ENCODE results near the gene GPATCH8.
"Not testable (repeated sequence)": the region's sequence is repeated elsewhere in the genome, so short reads cannot be mapped to it uniquely, and the experiment has no call there.

Gene GPATCH8

DNA sequence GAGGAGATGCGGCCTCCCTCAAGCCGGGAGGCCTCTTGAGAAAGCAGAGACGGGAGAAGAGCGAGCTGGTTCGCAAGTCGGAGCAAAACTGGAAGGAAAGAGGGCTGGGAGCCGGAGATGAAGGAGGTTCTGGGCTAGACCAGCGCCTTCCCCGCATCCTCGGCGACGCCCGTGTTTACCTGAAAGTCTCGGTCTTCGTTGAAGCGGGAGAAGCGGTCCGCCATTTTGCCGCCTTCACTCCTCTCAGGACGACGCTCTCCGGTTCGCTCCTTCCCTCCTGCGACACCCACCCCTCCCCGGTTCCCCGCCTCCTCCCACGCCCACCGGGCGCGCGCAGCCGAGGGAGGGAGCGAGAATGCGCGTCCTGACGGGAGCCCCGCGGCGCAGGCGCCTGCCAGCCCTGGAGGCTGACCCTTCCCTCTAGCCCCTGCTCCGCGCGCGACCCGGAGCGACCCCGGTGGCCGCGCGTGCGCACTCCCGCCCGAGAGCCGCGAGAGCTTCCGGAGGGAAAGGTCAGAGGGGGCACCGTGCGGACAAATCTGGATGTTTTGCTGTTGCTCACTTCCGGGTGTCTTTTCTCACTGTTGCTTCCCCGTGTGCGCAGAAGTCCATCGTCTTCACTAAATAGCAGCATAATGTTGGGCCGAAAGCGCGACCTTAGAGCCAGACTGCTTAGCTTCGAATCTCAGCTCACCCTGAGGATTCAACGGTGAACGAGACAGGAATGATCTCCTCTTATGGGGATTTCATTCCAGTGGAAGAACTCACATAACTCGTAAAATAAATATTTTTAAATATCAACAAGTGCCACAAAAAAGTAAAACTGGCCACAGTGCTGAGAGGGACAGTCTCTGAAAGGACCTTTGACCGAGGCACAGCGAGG is at the start of gene GPATCH8:
Gene GPATCH8 (minus strand): TSS at position 260 of the 883 bp plus-strand sequence. CDS start 36 bp downstream, at position 224.
- peak; percentile 96 for DNase-seq

DNA sequence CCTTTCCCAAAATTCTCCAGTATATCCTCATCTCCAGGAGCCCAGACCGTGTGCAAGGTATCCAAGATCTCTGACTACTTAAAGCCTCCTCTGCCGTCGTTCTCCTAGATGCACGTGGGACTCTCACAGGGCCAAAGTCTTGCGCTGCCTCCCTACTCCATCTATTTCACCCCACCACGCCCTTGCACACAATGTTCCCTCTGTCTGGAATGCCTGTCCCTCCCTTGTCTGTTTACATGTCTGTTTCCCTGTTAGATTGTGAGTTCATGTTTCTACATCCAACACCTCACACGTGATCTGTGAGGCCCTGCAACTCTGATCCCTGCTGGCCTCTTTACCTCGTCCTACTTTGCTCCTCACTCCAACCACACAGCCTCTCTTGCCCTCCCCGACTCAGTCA is 49.2 kb upstream of the GPATCH8 start:
- DNase-seq: no peak

DNA sequence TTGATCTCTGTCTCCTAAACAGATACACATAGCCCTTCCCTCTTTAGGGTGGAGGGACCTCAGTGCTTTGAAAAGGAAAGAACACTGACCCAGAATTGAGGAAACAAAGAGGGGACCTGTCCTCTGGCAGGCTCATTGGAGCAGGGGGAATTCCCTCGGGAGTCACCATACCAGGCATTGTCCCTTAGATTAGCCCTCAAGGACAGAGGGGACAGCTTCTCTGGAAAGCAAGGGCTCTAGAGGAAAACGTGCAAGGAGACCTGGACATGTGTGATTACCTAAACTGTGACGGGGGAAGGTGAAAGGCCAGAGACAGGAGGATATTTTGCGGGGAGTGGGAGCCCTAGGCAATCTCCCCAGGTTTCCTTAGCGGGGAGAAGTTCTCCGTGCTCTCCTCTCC is 46.5 kb upstream of the GPATCH8 start:
- DNase-seq: peak; percentile 70

DNA sequence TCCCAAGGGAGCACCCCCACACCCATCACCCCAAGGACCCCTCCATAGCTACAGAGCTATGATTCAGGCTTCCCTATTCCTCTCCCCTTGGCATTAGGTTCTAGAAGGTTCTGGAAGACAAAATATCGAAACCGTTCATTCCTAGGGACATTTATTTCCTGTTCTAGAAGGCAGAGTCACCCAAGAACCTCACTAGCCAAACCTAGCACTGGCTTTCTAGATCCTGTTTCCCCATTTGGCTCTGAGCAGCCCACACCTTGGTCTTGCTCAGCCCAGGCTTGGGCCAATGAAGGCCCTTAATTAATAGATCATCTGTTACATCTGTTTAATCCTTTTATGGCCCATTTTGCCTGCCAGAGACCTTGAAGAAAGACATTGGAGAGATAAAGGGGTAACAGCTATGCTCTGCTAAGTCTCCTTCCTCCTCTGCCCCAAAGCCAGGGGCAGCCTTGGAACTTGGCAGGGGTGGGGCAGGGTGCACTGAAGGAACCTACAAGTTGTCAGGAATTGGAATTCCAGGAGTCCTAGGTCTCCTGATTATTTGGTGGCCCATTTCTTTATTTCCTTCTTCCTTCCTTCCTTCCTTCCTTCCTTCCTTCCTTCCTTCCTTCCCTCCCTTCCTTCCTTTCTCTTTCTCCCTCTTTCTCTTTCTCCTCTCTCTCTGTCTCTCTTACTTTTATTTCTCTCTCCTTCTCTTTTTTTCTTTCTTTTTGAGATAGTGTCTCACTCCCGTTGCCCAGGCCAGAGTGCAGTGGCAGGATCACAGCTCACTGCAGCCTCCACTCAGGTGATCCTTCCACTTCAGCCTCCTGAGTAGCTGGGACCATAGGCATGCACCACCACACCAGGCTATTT is 45.4 kb upstream of the GPATCH8 start:
- no peak for DNase-seq

DNA sequence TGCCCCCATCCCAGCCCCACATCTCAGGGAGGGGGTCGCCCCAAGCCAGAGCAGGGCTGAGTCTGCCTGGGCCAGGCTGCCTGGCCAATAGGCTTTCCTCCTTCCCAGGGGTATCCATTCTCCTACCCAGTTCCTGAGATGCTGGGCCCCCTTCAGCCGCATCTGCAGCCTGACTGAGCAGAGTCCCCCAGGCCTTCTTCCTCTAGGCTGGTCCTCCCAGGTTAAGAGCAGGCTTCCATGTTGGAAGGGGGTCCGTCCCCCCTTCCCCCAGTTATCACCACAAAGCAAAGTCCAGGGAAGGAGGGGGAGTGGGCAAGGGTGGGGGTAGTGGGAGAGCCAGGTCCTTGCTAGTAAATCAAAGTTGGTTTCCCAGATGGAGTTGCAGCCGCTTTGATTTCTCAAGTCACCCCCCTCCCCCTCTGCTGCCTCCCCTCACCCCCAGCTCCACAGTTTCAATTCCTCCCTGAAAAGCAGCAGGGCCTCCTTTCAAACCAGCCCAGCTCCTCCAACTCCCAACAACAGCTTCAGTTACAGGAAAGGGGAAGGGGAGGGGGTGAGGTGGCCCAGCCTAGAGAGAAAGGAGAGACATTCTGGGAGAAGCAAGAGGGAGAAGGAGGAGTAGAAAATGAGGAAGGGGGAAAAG is 44.5 kb upstream of the GPATCH8 start:
- DNase-seq: peak; percentile 40

DNA sequence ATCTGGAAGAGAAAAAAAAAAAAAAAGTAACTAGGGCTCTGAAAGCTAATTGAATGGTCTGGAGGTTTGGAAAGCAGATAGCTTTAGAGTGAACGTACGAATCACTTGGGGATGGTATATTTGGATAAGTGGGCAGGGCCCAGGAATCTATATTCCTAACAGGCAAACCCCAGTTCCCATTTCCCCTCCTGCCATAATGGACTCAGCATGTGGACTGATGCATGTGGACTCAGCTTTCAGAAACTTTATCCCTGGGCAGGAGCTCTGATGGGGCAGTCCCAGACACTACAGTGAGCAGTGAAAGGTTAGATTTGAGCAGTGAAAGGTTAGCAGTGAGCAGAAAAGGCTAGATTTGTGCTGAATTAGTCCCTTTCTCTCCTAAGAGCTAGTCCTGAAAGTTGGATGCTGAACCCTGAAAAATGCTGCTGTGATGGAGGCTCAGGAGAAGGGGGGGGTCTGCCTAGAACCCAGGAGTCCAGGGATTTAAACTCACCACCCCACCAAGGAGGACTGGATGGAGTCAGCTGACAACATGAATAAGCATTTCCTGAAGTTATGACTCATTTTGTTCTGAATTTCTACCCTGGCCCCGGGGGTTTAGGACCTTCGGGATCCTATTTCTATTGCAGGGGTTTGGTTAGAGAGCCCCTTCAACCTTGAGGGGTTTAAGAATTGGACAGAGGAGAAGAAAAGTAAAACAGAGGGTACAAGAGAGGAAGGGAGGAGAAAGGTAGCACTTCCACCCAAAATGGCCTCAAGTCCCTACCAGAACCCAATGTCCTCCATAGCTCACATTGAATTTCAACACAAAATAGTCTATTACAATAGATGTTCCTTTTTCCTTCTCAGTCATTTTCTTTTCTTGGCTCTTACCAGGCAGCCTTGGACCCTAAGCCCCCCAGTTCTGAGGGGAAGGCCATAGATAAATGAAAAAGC is 43.7 kb upstream of the GPATCH8 start:
- no peak for DNase-seq

DNA sequence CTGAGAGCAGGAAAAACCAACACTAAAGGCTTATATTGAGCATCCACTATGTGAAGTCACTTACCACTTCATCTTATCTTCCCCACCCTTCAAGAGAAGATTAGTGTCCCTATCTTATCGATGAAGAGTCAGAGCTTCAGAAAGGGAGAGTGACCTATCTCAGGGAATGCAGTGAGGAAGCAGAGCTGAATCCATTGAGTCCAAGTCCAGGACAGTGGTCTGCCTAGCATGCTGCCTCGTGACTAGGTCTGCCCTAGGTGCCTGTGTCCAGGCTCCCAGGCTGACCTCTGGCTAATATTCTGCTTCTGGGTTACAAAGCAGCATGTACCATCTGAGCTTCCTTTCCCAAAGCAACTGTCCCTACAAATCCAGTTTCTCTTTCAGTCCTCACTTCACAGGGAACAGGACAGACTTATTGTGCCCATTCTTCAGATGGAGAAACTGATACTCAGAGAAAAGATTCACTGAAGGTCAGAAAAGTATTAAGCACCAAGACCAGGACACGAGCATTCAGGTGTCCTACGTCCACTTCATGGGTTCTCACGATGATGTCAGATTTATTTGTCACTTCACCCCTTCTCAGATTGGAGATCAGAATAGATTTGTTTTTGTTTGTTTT is 40.8 kb upstream of the GPATCH8 start:
- DNase-seq: no peak

DNA sequence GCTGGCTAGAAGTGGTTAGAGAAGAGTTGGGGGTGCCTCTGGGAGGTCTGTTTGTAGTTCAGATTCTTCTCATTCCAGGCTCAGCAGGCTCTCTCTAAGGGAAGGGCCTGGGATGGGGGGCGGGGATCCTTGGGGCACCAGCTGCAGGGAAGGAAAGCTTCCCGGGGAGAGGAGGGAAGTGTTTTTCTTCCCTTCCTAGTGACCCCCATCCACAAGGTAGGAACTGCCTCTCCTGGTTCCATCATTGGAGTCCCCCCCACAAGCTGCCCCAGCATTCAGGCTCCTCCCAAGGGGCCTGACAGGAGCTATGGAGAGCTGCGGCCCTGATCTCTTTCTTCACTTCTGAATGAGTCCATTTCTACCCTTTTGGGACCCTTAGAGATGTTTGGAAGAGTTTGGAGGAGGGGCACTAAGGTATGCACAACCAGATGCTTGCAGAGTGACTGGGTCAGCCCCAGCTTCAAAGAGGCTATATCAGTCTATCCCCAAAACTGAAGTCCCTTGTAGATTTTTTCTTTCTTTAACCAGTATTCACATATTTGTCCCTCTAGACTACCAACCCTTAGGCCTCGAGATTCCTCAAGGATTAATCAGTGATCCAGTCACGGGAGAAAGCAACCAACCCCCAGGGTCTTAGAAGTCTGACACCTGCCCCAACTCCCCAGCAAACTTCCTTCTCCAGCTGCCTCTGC is 40.2 kb upstream of the GPATCH8 start:
- peak; percentile 74 for DNase-seq

DNA sequence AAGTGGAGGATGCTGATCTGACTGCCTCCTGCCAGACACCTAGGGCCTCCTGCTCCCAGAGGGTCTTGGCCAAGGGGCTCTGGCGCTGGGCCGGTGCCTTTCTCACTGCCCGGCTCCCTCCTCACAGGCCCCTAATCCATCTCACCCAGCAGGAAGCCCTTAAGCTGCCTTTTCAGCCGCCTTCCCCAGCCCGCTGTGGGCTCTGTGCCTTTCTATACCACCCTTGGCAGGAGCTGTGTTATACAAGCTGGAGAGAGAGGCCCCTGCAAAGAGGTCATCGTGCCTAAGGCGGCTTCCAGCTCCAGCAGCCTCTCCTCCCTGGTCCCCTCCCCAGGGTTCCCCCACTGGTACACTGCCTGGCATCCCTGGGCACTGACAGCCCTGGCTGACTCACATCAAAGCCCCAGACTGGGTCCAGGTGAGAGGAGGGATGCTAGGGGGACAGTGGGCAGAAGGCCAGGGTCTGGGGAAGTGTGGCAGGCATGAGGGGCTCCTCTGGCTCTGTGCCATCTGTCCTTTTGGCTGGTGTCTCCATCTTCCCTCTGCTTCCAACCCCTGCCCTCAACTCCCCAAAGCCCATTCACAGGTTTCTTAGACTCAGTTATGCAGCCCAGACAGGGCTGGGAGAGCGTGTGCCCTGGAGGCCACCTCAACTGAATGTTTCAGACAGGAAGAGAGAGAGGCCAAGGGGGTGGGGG is 38.8 kb upstream of the GPATCH8 start:
- DNase-seq: peak; percentile 78

DNA sequence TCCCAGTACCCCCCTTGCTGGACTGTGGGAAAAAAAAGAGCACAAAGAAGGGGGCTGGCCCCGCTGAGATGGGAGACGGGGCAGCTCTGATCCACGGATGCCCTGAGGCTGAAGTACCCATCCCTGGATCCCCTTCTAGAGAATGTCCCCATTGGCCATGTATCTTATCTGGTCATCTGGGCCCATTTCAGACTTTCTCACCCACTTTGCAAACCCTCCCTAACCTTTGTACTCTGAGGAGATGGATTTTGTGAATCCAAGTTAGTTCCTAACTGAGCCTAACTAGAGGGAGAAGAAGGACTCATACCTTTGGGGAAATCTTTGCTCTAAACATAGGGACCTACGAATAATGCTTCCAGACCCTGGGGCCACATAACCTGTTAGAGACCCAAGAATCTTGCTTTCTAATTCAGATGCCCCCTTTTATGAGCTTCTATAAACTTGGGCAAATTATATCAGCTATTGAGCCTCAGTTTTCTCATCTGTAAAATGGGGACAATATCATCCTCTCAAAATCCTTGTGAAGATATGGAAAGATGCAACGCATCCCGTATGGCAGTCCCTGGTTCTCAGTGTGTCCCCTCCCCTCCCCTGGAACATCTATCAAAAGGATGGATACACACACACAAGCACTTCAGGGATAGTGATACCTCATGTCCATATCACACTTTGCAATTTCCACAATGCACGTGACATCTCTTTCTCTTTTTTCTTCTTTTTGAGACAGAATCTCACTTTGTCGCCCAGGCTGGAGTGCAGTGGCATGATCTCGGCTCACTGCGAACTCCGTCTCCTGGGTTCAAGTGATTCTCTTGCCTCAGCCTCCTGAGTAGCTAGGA is 37.3 kb upstream of the GPATCH8 start:
- DNase-seq: no peak

DNA sequence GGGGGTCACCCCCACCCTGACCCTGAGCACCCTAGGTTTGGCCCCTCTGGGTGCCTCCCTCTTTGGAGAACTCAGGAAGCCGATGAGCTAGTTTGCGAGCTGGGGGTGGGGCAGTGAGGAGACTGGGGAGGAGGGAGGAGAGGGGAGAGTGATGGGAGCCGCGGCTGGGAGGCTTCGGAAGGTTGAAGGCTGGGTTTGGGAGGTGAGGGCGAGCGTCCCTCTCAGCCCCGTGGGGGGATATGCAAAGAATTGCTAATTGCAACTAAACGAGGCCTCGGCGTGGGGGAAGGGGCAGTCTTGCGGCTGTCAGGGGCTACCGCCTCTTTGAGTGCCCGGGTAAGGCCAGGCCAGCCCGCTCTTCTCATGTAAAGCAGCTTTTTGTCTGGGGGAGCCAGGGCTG is 36.5 kb upstream of the GPATCH8 start:
- peak; percentile 71 for DNase-seq

DNA sequence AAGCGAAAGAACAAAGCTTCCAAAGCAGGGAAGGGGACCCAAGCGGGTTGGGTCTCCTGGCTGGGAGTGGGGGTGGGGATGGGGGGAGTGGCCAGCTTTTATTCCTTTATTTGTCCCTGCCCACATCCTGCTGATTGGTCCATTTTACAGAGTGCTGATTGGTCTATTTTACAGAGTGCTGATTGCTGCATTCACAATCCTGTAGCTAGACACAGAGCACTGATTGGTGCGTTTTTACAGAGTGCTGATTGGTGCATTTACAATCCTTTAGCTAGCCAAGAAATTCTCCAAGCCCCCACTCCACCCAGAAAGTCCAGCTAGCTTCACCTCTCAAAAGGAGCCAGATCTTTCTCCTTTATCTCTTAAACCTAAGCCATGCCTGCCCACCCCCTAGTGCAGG is 34.7 kb upstream of the GPATCH8 start:
- DNase-seq: not testable (repeated sequence)

DNA sequence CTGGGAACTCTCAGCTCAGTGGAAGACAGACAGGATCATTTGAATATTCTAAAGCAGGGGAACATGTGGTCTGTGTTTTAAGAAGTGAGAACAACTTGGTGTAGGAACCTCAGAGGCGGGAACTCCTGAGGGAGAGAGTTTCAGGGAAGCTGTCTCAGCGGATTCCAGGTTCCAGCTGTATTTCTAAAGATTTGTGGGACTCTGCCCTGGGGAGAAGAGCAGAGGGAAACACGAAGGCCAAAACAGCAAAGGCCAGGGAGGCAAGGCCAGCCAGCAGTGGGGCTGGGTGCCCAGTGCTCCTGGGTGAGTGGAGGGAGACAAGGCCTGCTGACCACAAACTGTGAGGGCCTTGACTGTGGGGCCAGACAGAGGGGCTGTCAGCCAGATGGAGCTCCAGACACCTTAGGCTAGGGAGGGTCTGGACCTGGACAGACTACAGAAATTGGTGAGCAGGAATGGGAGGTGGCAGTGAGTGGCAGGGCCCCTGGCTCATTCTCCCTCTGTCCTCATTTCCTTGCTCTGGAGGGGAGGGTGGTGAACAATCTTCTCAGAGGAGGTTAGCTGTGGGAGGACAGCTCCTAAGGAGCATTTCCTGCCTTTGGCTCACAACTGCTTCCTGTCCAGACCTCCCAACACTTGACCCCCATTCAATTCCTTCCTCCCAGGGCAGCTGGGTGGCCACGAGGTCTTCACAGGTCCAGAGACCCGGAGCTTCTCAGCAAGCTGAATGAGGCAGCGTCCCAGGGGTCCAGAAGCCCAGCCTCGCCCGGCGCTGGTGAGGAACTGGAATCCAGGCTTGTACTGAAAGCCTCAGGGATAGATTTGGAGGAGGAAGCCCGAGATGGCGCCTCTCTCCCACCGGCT is 33.1 kb upstream of the GPATCH8 start:
- peak; percentile 41 for DNase-seq

DNA sequence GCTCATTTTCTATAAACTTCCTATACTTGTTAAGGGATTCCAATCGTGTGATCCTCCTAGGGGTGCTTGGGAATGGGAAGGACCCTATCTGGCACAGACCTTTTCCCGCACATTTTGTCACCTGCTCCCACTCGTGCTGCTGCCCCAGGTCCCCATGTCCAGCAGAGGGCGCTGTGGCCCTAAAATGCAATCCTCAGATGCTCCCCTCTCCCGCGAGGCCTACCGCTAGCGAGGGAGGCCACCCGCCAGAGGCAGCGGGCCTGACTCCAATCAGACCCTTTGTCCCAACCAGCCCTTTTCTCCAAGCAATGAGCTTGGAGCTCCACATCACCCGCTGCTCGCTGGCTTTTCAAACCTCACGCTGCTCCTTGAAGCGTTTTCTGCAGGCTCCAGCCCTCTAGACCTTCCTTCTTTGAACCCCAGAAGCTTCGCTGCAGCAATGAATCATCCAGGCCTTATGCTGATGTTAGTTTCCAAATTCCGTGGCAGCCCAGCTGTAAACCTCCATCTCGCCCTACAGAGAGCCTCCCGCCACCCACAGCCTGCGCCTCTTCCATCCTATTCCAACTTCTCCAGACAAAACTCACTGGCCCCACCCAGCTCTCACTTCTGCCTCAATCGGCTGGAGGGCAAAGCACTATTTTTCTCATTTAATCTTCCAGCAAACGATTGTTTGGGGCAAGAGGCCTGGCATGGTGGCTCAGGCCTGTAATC is 30.5 kb upstream of the GPATCH8 start:
- peak; percentile 92 for DNase-seq

DNA sequence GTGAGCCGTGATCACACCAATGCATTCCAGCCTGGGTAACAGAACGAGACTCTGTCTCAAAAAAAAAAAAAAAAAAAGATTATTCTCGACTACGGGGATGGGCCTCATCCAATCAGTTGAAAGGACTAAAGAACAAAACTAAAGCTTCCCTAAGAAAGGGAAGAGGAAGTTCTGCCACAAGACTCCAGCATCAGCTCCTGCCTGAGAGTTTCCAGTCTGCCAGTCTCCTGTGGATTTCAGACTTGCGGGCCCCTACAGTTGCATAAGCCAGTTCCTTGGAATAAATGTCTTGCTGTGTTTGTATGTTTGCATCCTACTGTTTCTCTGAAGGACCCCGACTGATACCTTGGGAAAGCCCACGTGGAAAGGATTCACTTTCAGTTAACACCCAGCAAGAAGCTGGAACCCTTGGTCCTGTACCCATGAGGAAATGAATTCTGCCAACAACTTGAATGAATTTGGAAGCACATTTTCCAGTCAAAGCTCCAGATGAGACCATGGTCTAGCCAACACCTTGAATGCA is 27.8 kb upstream of the GPATCH8 start:
- no peak for DNase-seq

DNA sequence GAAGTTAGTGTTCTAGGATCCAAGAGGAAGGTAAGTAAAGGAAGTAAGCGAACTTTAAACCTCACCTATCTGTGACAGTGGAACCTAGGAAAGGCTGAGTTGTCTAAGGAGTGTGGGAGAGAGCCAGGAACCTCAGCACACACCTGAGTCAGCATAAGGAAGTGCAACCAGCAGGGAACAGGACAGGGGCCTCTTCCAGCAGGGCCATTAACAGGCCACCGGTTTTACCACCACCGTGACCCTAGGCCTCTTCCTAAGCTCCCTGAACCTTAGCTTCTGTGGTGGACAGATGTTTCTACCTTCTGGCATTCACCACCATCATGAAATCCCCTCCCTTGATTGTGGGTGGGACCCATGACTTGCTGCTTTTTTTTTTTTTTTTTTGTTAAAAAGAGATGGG is 26.7 kb upstream of the GPATCH8 start:
- no peak for DNase-seq

DNA sequence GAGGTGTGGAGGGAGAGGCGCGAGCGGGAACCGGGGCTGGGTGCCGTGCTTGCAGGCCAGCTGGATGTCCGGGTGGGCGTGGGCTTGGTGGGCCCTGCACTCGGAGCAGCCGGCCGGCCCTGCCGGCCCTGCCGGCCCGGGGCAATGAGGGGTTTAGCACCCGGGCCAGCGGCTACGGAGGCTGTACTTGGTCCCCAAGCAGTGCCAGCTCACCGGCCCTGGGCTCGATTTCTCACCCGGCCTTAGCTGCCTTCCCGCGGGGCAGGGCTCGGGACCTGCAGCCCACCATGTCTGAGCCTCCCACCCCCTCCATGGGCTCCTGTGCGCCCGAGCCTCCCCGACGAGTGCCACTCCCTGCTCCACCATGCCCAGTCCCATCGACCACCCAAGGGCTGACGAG is 24.7 kb upstream of the GPATCH8 start:
- no peak for DNase-seq

DNA sequence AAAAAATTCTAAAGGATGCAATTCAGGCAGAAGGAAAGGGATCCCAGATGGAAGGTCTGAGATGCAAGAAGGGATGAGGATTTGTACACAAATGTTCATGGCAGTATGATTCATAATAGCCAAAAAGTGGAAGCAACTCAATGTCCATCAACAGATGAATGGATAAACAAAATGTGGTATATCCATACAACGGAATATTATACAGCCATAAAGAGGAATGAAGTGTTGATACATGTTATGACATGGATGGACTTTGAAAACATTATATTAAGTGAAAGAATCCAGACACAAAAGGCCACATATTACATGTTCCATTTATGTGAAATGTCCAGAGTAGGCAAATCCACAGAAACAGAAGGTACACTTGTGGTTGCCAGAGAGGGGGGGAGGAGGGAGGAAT is 23.9 kb upstream of the GPATCH8 start:
- no peak for DNase-seq

All from retina (tissue), 1 donor.